NCI-H187 (cell line): ENCODE data around the gene DEFB124.

Experiments
- DNase-seq, 2 experiments: peaks; one replicate each; lab custom pipeline; 2025; lab: John Stamatoyannopoulos, UW

The DEFB124 gene

DNA sequence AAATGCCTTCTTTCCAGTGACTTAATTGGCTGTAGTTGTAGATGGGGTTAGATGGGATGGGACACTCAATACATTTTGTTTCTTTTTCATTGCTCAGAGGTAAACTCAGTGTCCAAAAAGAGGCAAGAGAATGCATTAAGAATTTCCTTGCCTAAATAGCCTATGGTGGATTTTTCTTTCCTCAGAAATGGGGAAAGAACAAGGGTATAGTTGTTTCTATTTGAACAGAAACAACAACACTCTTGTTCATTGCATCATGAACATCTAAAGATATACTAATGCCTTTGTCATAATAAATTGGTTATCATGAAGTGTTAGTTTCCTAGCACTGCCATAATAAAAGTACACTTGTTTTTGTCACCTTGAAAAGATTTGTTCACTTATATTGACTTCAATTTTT is 49.1 kb downstream of the DEFB124 start:
- no peak for DNase-seq

GRCh38 chr20:31418307-31418706 is 56.6 kb downstream of the DEFB124 start:
- no peak for DNase-seq

- no peak for DNase-seq
Observed at GRCh38 chr20:31415653-31416052, 59.3 kb downstream of the DEFB124 start.
